GM19351 (cell line): Measurements from ENCODE around the gene AP1B1.

Experiments
- ATAC-seq: cut with Tn5 transposase; IDR thresholded peaks from one replicate; pipeline ENCODE4 v1.9.1; 2021; ENCODE audit warnings: mild to moderate bottlenecking, moderate library complexity; ENCODE audit not compliant: unreplicated experiment

Gene AP1B1

GRCh38 chr22:29334148-29334547 lies 54.2 kb downstream of the AP1B1 start:
- ATAC-seq = no peak

- no peak for ATAC-seq
These were observed 55.4 kb downstream of the AP1B1 start for GRCh38 chr22:29332886-29333496.

GRCh38 chr22:29331658-29332300 lies 56.6 kb downstream of the AP1B1 start:
- ATAC-seq = no peak

GRCh38 chr22:29331213-29331612 lies 57.2 kb downstream of the AP1B1 start:
- no peak for ATAC-seq

GRCh38 chr22:29330753-29331152 lies 57.6 kb downstream of the AP1B1 start:
- ATAC-seq = no peak

GRCh38 chr22:29330291-29330690 lies 58.1 kb downstream of the AP1B1 start:
- ATAC-seq = no peak

GRCh38 chr22:29329581-29329980 lies 58.8 kb downstream of the AP1B1 start:
- no peak for ATAC-seq

GRCh38 chr22:29328566-29329500 lies 59.5 kb downstream of the AP1B1 start:
- no peak for ATAC-seq

GRCh38 chr22:29328055-29328454 lies 60.3 kb downstream of the AP1B1 start:
- no peak for ATAC-seq

- no peak for ATAC-seq
These were observed 61.1 kb downstream of the AP1B1 start for GRCh38 chr22:29327089-29327764.

- no peak for ATAC-seq
These were observed 61.9 kb downstream of the AP1B1 start for GRCh38 chr22:29326481-29326880.

- no peak for ATAC-seq
These were observed 62.5 kb downstream of the AP1B1 start for GRCh38 chr22:29325785-29326315.

- ATAC-seq = no peak
These were observed 63.0 kb downstream of the AP1B1 start for GRCh38 chr22:29325356-29325755.

GRCh38 chr22:29323641-29324040 lies 64.7 kb downstream of the AP1B1 start:
- no peak for ATAC-seq

GRCh38 chr22:29320546-29320945 lies 67.8 kb downstream of the AP1B1 start:
- no peak for ATAC-seq

- no peak for ATAC-seq
These were observed 69.3 kb downstream of the AP1B1 start for GRCh38 chr22:29319072-29319471.

- ATAC-seq = no peak
These were observed 70.4 kb downstream of the AP1B1 start for GRCh38 chr22:29317827-29318454.

GRCh38 chr22:29316141-29316828 lies 72.1 kb downstream of the AP1B1 start:
- no peak for ATAC-seq

GRCh38 chr22:29315286-29316140 lies 72.9 kb downstream of the AP1B1 start, which contains the start of gene RASL10A:
Gene RASL10A, minus strand, starts transcription at chr22:29315697. Its CDS starts 451 bp downstream, at chr22:29315246.
- no peak for ATAC-seq
